Panc1 (cell line): Measurements from ENCODE around the gene VSX1. TPM values are rescaled to one million over a fixed set of nuclear protein-coding genes. Genes with fewer than 3 reads are reported as not detected.

ENCODE experiments used
- ATAC-seq: fragments of 200-7000 bp; cut with Tn5 transposase; 2 replicates; pipeline ENCODE4 v1.9.1; 2020; ENCODE audit warnings: mild to moderate bottlenecking, moderate library complexity
- BruUV-seq: library from RNA; stranded (reverse); fragments of 400-500 nt; replicated peaks from 2 replicates; lab custom pipeline; 2021; lab: Mats Ljungman, UMichigan
- CTCF ChIA-PET: fragments of 300-600 bp; sonication (Branson Sonifier 250); formaldehyde crosslinking; loops from one replicate; lab custom pipeline; 2022; ENCODE audit warnings: antibody characterized with exemption; lab: Charles Lee
- POLR2A ChIA-PET: fragments of 300-600 bp; sonication (Branson Sonifier 250); formaldehyde crosslinking; loops from one replicate; lab custom pipeline; 2022; ENCODE audit warnings: antibody characterized with exemption; lab: Charles Lee
- DNase-seq: peaks from one replicate; pipeline ENCODE4 v3.0.0-alpha.2; 2010; ENCODE audit warnings: low read depth, low spot score
- H3K27ac ChIP-seq: 2 replicates; pipeline ENCODE4 v1.5.1; 2011; ENCODE audit warnings: mild to moderate bottlenecking, low read length, inconsistent platforms
- H3K27me3 ChIP-seq: fragments of 200-500 bp; sonication (Bioruptor generic); 2 replicates; pipeline ENCODE4 v1.6.0; 2014; ENCODE audit warnings: low read length, inconsistent platforms; ENCODE audit not compliant: control insufficient read depth, insufficient read depth
- H3K36me3 ChIP-seq: fragments of 200-500 bp; sonication (Bioruptor generic); 2 replicates; pipeline ENCODE4 v1.5.1; 2014; ENCODE audit warnings: inconsistent platforms, mild to moderate bottlenecking, low read length, moderate library complexity; ENCODE audit not compliant: control insufficient read depth, insufficient read depth
- H3K4me1 ChIP-seq: 2 replicates; pipeline ENCODE4 v1.5.1; 2011; ENCODE audit warnings: inconsistent platforms, mild to moderate bottlenecking, low read length, moderate library complexity; ENCODE audit not compliant: control insufficient read depth, insufficient read depth
- H3K4me3 ChIP-seq, 2 experiments: 2 replicates each; pipeline ENCODE4 v1.5.1; 2011 to 2012; ENCODE audit warnings: low read depth in 2 of 2, low read length in 2 of 2, mild to moderate bottlenecking in 2 of 2, inconsistent platforms in 1 of 2, moderate library complexity in 1 of 2
- H3K9me3 ChIP-seq: fragments of 200-500 bp; sonication (Bioruptor generic); 2 replicates; pipeline ENCODE4 v1.5.1; 2014; ENCODE audit warnings: low read depth, mild to moderate bottlenecking, inconsistent platforms, low read length, moderate library complexity; ENCODE audit not compliant: control insufficient read depth, insufficient read depth
- CTCF ChIP-seq: fragments of 450-650 bp; IDR thresholded peaks from 2 replicates; pipeline ENCODE4 v1.5.1; 2017; ENCODE audit warnings: mild to moderate bottlenecking
- POLR2AphosphoS5 ChIP-seq: IDR thresholded peaks from 2 replicates; pipeline ENCODE4 v1.6.1; 2012; ENCODE audit warnings: mild to moderate bottlenecking, low read depth, low read length, moderate library complexity
- REST ChIP-seq, 2 experiments: IDR thresholded peaks; 2 replicates each; pipeline ENCODE4 v1.6.1; 2011 to 2012; ENCODE audit warnings: low read depth in 2 of 2, control low read depth in 1 of 2, low read length in 1 of 2, mild to moderate bottlenecking in 1 of 2, moderate library complexity in 1 of 2; ENCODE audit not compliant: insufficient read depth in 1 of 2
- SIN3A ChIP-seq: IDR thresholded peaks from 2 replicates; pipeline ENCODE4 v1.6.1; 2012; ENCODE audit warnings: low read depth, mild to moderate bottlenecking, low read length, moderate library complexity, borderline replicate concordance; ENCODE audit not compliant: insufficient read depth
- TCF7L2 ChIP-seq: IDR thresholded peaks from 2 replicates; pipeline ENCODE4 v1.6.1; 2011; ENCODE audit warnings: mild to moderate bottlenecking, low read depth, low read length, inconsistent platforms
- in situ Hi-C: cut with HindIII; loops from 2 replicates; pipeline ENCODE4 v1.10.0; 2016; ENCODE audit warnings: low sequenced_read_pairs, low pct_unique_long_range_greater_than_20kb
- intact Hi-C: fragments of 100-400 bp; cut with micrococcal nuclease; formaldehyde crosslinking; loops from one replicate; pipeline ENCODE4 v1.10.0; 2022; ENCODE audit not compliant: unreplicated experiment
- total RNA-seq: library from RNA; stranded (reverse); gene quantifications from one replicate; pipeline ENCODE4 v1.2.1, GENCODE V29; 2021; ENCODE audit not compliant: unreplicated experiment

Gene VSX1
- total RNA-seq, 1 experiment from 2014 or later = 0.21 TPM

- DNase-seq (no peak), ATAC-seq (peak; percentile 25; the same call in 1 of the 2 replicates)
- intact Hi-C loops = no loop called here
- ChIA-PET CTCF (interaction anchor here (1.0 to 1.3 kb wide), 2 partner anchors 32 to 145 kb away, joined by 3 to 5 read pairs; no protein-coding TSS in a partner anchor), POLR2A (no interaction called here)
- in situ Hi-C loops = no loop called here
- no TSS peak for BruUV-seq
- TF ChIP-seq CTCF = no peak
- TF ChIP-seq TCF7L2 = no peak
- TF ChIP-seq SIN3A = no peak
- TF ChIP-seq POLR2AphosphoS5 = no peak
- TF ChIP-seq REST (IDR thresholded peaks at IDR 0.05; ENCODE audit: insufficient read depth in 1 of 2, low read depth in 2 of 2, low read length in 1 of 2) = no peak
- Histone ChIP-seq H3K9me3 (no peaks in the 10 kb centered on the region), H3K4me1 (peaks cover 16% of the 10 kb centered on the region), H3K4me3 (no peak overlapping the region), H3K27me3 (no peaks in the 10 kb centered on the region), H3K27ac (peak overlapping the region; percentile 46; the same call in 1 of the 2 replicates), H3K36me3 (no peaks in the 10 kb centered on the region)
Observed at GRCh38 chr20:25033265-25033923, 48.5 kb downstream of the VSX1 start.

- POLR2A ChIA-PET = no interaction called here
- H3K36me3 ChIP-seq = no peaks in the 10 kb centered on the region
- in situ Hi-C loops (no loop called here), intact Hi-C loops (no loop called here)
- TF ChIP-seq CTCF (no peak), REST (IDR thresholded peaks at IDR 0.05; ENCODE audit: insufficient read depth in 1 of 2, low read depth in 2 of 2, low read length in 1 of 2) (no peak), SIN3A (no peak), TCF7L2 (no peak)
- H3K9me3 ChIP-seq = no peaks in the 10 kb centered on the region
- DNase-seq (no peak), ATAC-seq (peak; percentile 71)
- no peaks in the 10 kb centered on the region for H3K27me3 ChIP-seq
- peaks cover 16% of the 10 kb centered on the region for H3K4me1 ChIP-seq
- no peak overlapping the region for H3K4me3 ChIP-seq
- CTCF ChIA-PET = interaction anchor here (0.6 kb wide), 1 partner anchor 162 kb away, joined by 3 read pairs; the partner anchor contains the start of gene ENTPD6
- no TSS peak for BruUV-seq
- H3K27ac ChIP-seq = peak overlapping the region; percentile 46; the same call in 1 of the 2 replicates
Observed at GRCh38 chr20:25032478-25033264, 49.3 kb downstream of the VSX1 start.
